ENCODE measurements around the gene NFIX.
A peak's percentile ranks its signal among the peaks of the same experiment; 100 is the strongest.

Gene NFIX

DNA sequence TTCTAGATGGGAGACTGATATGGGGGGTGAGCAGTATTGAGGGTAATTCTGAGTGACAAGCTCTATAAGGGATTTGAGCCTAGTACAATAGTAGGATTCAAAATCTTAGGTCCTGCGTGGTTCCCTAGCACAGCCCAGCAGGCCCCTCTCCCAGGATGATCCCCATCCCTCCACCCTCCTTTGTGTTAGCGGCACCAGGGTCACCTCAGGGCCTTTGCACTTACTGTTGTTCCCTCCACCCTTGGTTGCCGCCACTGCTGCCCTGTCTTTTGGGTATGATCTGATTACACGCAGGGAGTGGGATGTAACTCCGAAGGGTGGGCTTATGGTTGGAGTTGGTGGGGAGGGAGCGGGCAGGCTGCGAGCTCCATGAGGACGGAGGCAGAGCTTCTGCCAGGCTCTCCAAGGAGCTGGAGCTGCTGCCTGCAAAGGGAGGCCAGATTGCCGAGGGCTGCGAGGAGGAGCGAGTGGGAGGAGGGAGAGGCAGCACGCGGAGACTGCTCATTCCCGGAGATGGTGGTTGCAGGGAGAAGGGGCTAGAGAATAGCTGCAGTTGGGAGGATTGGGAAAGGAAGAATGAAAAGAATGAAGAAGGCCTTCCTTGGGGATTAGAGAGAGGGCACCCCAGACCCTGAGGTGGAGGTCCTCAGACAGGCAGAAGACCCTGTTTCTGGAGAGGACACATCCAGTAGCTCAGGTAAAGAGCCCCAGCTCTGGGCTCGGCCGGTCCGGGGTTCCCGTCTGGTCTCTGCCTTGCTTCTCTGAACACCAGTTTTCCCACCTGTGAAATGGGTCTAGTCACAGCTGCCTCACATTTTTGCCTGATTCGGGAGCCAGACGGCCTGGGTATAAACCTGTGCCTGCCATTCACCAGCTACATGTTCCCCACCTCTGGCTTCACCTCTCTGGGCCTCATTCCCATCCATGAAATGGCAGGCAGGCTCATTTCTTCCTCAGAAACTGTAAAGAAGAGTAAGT, 128.0 kb downstream of the NFIX start:
- no peak for DNase-seq (ENCODE audit: low spot score)

- no peak for DNase-seq (ENCODE audit: low spot score)
These were observed 131.8 kb downstream of the NFIX start for GRCh38 chr19:13127051-13127450.

GRCh38 chr19:13127811-13128575, 132.7 kb downstream of the NFIX start:
- DNase-seq (ENCODE audit: low spot score): no peak

GRCh38 chr19:13128583-13128982, 133.3 kb downstream of the NFIX start:
- no peak for DNase-seq (ENCODE audit: low spot score)

- no peak for DNase-seq (ENCODE audit: low spot score)
These were observed 134.1 kb downstream of the NFIX start for GRCh38 chr19:13129384-13129783.

GRCh38 chr19:13130886-13131490, 135.7 kb downstream of the NFIX start:
- no peak for DNase-seq (ENCODE audit: low spot score)

DNA sequence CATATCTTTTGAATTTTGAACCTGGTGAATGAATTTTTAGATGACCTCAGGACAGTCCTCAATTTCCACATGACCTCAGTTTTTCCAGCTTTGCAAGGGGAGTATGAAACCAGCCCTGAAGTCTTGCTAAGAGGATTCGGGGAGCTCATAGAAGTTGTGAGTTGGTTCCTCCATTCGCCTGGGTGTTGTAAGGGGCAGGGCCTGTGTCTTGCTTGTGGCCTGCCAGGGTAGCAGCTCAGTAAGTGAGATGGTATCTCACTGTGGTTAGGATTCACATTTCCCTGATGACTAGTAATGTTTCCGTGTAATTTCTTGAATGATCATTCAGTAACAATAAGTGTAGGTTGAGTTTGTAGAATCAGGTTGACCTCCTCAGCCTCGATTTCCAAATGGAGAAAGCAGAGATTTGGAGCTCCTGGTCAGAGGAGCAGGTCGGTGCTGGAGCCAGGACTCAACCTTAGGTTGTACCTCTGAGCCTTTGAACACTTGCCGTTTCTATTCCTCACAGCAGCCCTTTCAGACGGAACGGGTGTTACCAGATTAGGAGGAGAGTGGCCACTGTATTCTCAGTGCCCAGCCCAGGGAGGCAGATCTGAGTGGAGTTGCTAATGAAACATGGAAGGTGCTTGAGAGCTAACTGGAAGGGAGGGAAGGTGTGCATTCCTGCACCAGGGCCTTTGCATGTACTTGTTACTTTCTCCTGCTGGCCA, 137.4 kb downstream of the NFIX start:
- no peak for DNase-seq (ENCODE audit: low spot score)

- no peak for DNase-seq (ENCODE audit: low spot score)
These were observed 138.1 kb downstream of the NFIX start for GRCh38 chr19:13133241-13133870.

GRCh38 chr19:13134626-13135025, 139.4 kb downstream of the NFIX start:
- DNase-seq (ENCODE audit: low spot score): no peak

DNA sequence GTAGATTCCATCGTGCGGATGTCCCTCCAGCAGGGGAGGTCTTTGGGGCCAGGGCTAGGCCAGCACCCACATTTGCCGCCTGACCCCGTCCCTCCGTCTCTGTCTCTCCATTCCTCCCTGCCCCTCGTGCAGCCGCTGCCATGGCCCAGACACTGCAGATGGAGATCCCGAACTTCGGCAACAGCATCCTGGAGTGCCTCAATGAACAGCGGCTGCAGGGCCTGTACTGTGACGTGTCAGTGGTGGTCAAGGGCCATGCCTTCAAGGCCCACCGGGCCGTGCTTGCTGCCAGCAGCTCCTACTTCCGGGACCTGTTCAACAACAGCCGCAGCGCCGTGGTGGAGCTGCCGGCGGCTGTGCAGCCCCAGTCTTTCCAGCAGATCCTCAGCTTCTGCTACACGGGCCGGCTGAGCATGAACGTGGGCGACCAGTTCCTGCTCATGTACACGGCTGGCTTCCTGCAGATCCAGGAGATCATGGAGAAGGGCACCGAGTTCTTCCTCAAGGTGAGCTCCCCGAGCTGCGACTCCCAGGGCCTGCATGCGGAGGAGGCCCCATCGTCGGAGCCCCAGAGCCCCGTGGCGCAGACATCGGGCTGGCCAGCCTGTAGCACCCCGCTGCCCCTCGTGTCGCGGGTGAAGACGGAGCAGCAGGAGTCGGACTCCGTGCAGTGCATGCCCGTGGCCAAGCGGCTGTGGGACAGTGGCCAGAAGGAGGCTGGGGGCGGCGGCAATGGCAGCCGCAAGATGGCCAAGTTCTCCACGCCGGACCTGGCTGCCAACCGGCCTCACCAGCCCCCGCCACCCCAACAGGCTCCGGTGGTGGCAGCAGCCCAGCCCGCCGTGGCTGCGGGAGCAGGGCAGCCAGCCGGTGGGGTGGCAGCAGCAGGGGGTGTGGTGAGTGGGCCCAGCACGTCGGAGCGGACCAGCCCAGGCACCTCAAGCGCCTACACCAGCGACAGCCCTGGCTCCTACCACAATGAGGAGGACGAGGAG, 140.1 kb downstream of the NFIX start:
- no peak for DNase-seq (ENCODE audit: low spot score)

- DNase-seq (ENCODE audit: low spot score): no peak
These were observed 142.1 kb downstream of the NFIX start for GRCh38 chr19:13137290-13137794.

DNA sequence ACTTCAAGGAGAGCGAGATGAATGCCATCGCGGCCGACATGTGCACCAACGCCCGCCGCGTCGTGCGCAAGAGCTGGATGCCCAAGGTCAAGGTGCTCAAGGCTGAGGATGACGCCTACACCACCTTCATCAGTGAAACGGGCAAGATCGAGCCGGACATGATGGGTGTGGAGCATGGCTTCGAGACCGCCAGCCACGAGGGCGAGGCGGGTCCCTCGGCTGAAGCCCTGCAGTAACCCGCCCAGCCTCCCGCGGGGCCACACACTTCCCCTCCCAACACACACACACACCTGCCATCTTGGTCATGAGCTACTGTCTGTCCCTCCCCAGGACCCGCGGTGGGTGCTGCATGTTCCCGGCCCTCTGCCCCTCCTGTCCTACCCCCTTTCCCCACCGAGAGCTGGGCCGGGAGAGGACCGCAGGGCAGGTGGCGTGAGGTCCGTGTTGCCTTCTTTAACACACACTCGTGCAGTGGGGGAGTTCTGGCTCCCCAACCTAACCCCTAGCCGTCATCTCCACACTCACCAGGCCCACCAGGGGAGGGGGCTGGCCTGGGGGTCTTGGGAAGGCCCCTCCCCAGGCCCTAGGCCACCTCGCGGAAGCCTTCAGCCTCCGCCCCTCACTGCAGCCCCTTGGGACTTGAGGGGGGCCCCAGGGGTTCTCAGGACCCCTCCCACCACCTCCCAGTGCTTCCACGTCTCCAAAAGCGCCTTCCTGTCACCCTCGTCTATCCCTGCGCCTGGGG, 143.1 kb downstream of the NFIX start:
- no peak for DNase-seq (ENCODE audit: low spot score)

DNA sequence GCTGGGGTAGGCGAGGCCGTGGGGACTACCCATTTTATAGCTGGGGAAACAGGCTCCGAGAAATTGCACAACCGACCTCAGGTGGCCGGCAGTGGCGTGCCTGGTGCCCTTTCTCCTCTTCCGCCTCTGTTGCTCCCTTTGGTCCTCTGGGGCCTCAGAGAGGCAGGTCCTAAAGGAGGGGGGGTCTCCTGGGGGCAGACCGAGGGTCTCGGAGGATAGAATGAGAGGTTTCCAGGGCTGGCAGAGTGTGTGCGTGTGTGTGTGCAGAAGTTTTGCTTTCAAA, 143.6 kb downstream of the NFIX start:
- no peak for DNase-seq (ENCODE audit: low spot score)

- no peak for DNase-seq (ENCODE audit: low spot score)
These were observed 144.5 kb downstream of the NFIX start for GRCh38 chr19:13139633-13140311.

GRCh38 chr19:13146763-13147563, 151.7 kb downstream of the NFIX start:
- peak; percentile 45 for DNase-seq (ENCODE audit: low spot score)

Measured in hematopoietic multipotent progenitor cell treated with erythropoietin and hydrocortisone succinate and interleukin-3 and kit ligand, for 15 days (in vitro differentiated cells).